GM19193 (cell line): ENCODE data around the gene CYBB.

ENCODE experiments used
- POLR2A ChIP-seq: IDR thresholded peaks from 4 replicates; pipeline ENCODE4 v1.6.1; 2011; ENCODE audit not compliant: insufficient read depth, insufficient read length; ENCODE audit errors: extremely low read depth

The CYBB gene

GRCh38 chrX:37779857-37780256 lies at the start of gene CYBB:
TSS of gene CYBB (plus strand) at chrX:37780059. CDS start at chrX:37780078, 19 bp downstream.
- TF ChIP-seq POLR2A: no peak

- no peak for TF ChIP-seq POLR2A
These were observed 34.5 kb upstream of the CYBB start for GRCh38 chrX:37745354-37745753.

GRCh38 chrX:37745835-37746217 lies 34.0 kb upstream of the CYBB start:
- no peak for TF ChIP-seq POLR2A

GRCh38 chrX:37746218-37746941 lies 33.5 kb upstream of the CYBB start:
- no peak for TF ChIP-seq POLR2A

- no peak for TF ChIP-seq POLR2A
These were observed 32.9 kb upstream of the CYBB start for GRCh38 chrX:37746951-37747350.

GRCh38 chrX:37752281-37752680 lies 27.6 kb upstream of the CYBB start:
- no peak for TF ChIP-seq POLR2A

GRCh38 chrX:37752936-37753335 lies 26.9 kb upstream of the CYBB start:
- no peak for TF ChIP-seq POLR2A

- no peak for TF ChIP-seq POLR2A
These were observed 26.5 kb upstream of the CYBB start for GRCh38 chrX:37753384-37753783.

GRCh38 chrX:37754516-37754915 lies 25.3 kb upstream of the CYBB start:
- TF ChIP-seq POLR2A: no peak

- TF ChIP-seq POLR2A: no peak
These were observed 24.8 kb upstream of the CYBB start for GRCh38 chrX:37755025-37755424.

- no peak for TF ChIP-seq POLR2A
These were observed 22.8 kb upstream of the CYBB start for GRCh38 chrX:37757082-37757481.

- TF ChIP-seq POLR2A: no peak
These were observed 20.5 kb upstream of the CYBB start for GRCh38 chrX:37759351-37759750.

GRCh38 chrX:37759878-37760418 lies 19.9 kb upstream of the CYBB start:
- TF ChIP-seq POLR2A: no peak

- TF ChIP-seq POLR2A: no peak
These were observed 16.5 kb upstream of the CYBB start for GRCh38 chrX:37763400-37763799.

- TF ChIP-seq POLR2A: no peak
These were observed 14.4 kb upstream of the CYBB start for GRCh38 chrX:37765507-37765906.

GRCh38 chrX:37767430-37767829 lies 12.4 kb upstream of the CYBB start:
- TF ChIP-seq POLR2A: no peak
